K562 (cell line): ENCODE measurements around the gene HEG1. TPM values are rescaled to one million over a fixed set of nuclear protein-coding genes. Genes with fewer than 3 reads are reported as not detected.

Experiments used
- ATAC-seq: fragments of 200-7000 bp; cut with Tn5 transposase; 3 replicates; pipeline ENCODE4 v1.9.1; 2020; ENCODE audit warnings: moderate library complexity
- BruUV-seq: library from RNA; stranded (reverse); fragments of 400-500 nt; replicated peaks from 2 replicates; lab custom pipeline; 2021; lab: Mats Ljungman, UMichigan
- CTCF ChIA-PET: fragments of 300-600 bp; formaldehyde crosslinking; extraction: SDS; loops from one replicate; lab custom pipeline; 2021; ENCODE audit warnings: low intra/inter-chr PET ratio; lab: Yijun Ruan, JAX
- POLR2A ChIA-PET: fragments of 300-600, 350-650 bp; sonication (Branson Sonifier 250); formaldehyde crosslinking; extraction: SDS; loops from one replicate; lab custom pipeline; 2021; ENCODE audit warnings: antibody characterized with exemption, inconsistent platforms; lab: Yijun Ruan, JAX
- DNase-seq, 4 experiments: peaks; one replicate each; pipeline versions ENCODE4 v3.0.0 to v3.0.0-alpha.2; 2011 to 2018; ENCODE audit warnings: low spot score in 3 of 4, mixed read lengths in 3 of 4; ENCODE audit errors: extremely low read depth in 1 of 4
- FAIRE-seq: peaks from 2 replicates; lab custom pipeline; 2011; peaks lifted over from hg19 to GRCh38; lab: Jason Lieb, UNC
- H2AFZ ChIP-seq: 2 replicates; pipeline ENCODE4 v1.6.0; 2011; ENCODE audit warnings: low read depth, low read length, control low read depth, inconsistent platforms
- H3K27ac ChIP-seq: fragments of 200-600 bp; 3 replicates; pipeline ENCODE4 v1.8.0; 2011; ENCODE audit warnings: low read depth, mild to moderate bottlenecking, control low read depth, inconsistent platforms, low read length, moderate library complexity, mixed read lengths; ENCODE audit errors: extremely low read depth
- H3K27me3 ChIP-seq, 2 experiments: fragments of 300-600 bp in 1 of 2; 2 replicates in 1 of 2; 3 replicates in 1 of 2; pipeline versions ENCODE4 v1.6.0 to v1.8.0; 2011; ENCODE audit warnings: inconsistent platforms in 2 of 2, low read length in 2 of 2, mild to moderate bottlenecking in 1 of 2, mixed read lengths in 1 of 2, moderate library complexity in 1 of 2; ENCODE audit not compliant: control insufficient read depth in 2 of 2, insufficient read depth in 2 of 2
- H3K36me3 ChIP-seq: fragments of 300-600 bp; 3 replicates; pipeline ENCODE4 v1.8.0; 2011; ENCODE audit warnings: mild to moderate bottlenecking, low read length, inconsistent platforms; ENCODE audit not compliant: control insufficient read depth, insufficient read depth
- H3K4me1 ChIP-seq, 2 experiments: fragments of 200-600 bp in 1 of 2; replicated peaks in 1 of 2; 2 replicates in 1 of 2; 3 replicates in 1 of 2; pipeline versions ENCODE4 v1.5.1 to v1.8.0; 2011; ENCODE audit warnings: inconsistent platforms in 2 of 2, low read length in 2 of 2, mild to moderate bottlenecking in 1 of 2, mixed read lengths in 1 of 2, moderate library complexity in 1 of 2; ENCODE audit not compliant: control insufficient read depth in 2 of 2, insufficient read depth in 2 of 2
- H3K4me2 ChIP-seq: 2 replicates; pipeline ENCODE4 v1.6.1; 2011; ENCODE audit warnings: low read length, control low read depth, inconsistent platforms, mixed read lengths; ENCODE audit not compliant: insufficient read depth
- H3K4me3 ChIP-seq: fragments of 200-600 bp; sonication (generic), shearing (Covaris generic); 2 replicates; pipeline ENCODE4 v1.5.1; 2016; ENCODE audit warnings: control low read depth, inconsistent platforms
- H3K79me2 ChIP-seq: fragments of 200-600 bp; 3 replicates; pipeline ENCODE4 v1.8.0; 2011; ENCODE audit warnings: low read length, inconsistent platforms; ENCODE audit not compliant: control insufficient read depth, insufficient read depth
- H3K9ac ChIP-seq, 2 experiments: 2 replicates each; pipeline versions ENCODE4 v1.6.0 to v1.6.1; 2011; ENCODE audit warnings: low read depth in 2 of 2, low read length in 2 of 2, control low read depth in 1 of 2, inconsistent platforms in 1 of 2, mild to moderate bottlenecking in 1 of 2, mixed read lengths in 1 of 2; ENCODE audit not compliant: insufficient read depth in 1 of 2
- H3K9me1 ChIP-seq: one replicate; pipeline ENCODE4 v1.6.0; 2011; ENCODE audit warnings: inconsistent platforms, mild to moderate bottlenecking, low read length, moderate library complexity; ENCODE audit not compliant: control insufficient read depth, insufficient read depth
- H3K9me3 ChIP-seq: replicated peaks from 2 replicates; pipeline ENCODE4 v1.5.1; 2011; ENCODE audit warnings: low read depth, low read length, inconsistent platforms; ENCODE audit not compliant: control insufficient read depth, insufficient read depth
- H4K20me1 ChIP-seq: replicated peaks from 2 replicates; pipeline ENCODE4 v1.6.1; 2011; ENCODE audit warnings: low read length, inconsistent platforms, mixed read lengths; ENCODE audit not compliant: control insufficient read depth, insufficient read depth
- CTCF ChIP-seq, 3 experiments: IDR thresholded peaks in 2 of 3; conservative IDR thresholded peaks in 1 of 3; 2 replicates each; pipeline ENCODE4 v1.5.1; 2011 to 2012; ENCODE audit warnings: low read length in 3 of 3, mild to moderate bottlenecking in 3 of 3, control low read depth in 2 of 3, improper control_type of control experiment in 1 of 3, inconsistent platforms in 1 of 3, low read depth in 1 of 3, mixed read lengths in 1 of 3, moderate library complexity in 1 of 3; ENCODE audit not compliant: insufficient read depth in 2 of 3
- GTF2A2 ChIP-seq: IDR thresholded peaks from 2 replicates; pipeline ENCODE4 v1.6.1; 2016; ENCODE audit warnings: mild to moderate bottlenecking, missing genetic modification characterization, missing compliant biosample characterization
- MTA1 ChIP-seq: fragments of 450-650 bp; IDR thresholded peaks from 2 replicates; pipeline ENCODE4 v1.6.1; 2017; ENCODE audit warnings: borderline replicate concordance
- RAD21 ChIP-seq, 2 experiments: fragments of 250-450 bp in 1 of 2; fragments of 450-650 bp in 1 of 2; sonication (Bioruptor Pico) in 1 of 2; formaldehyde crosslinking in 1 of 2; IDR thresholded peaks in 1 of 2; conservative IDR thresholded peaks in 1 of 2; 2 replicates each; pipeline versions ENCODE4 v1.4.0 to v1.8.0; 2020 to 2022; ENCODE audit warnings: mild to moderate bottlenecking in 2 of 2, moderate library complexity in 1 of 2
- ZNF395 ChIP-seq: fragments of 200-800 bp; sonication (Bioruptor generic); IDR thresholded peaks from 2 replicates; pipeline ENCODE4 v1.6.1; 2017; ENCODE audit warnings: missing genetic modification characterization, missing compliant biosample characterization
- WGBS: fragments of 100-300 bp; shearing (Covaris generic); methylation state at CpG from one replicate; pipeline ENCODE4 v1.1.6; 2016; ENCODE audit warnings: low coverage, mixed read lengths; ENCODE audit not compliant: insufficient coverage; ENCODE audit errors: missing lambda C conversion rate; 5-methylcytosine and 5-hydroxymethylcytosine counted together
- in situ Hi-C: fragments of 300-500 bp; cut with MboI; formaldehyde crosslinking; loops from 4 replicates; pipeline ENCODE4 v1.15.0; 2018; ENCODE audit warnings: inconsistent platforms, mixed read lengths
- intact Hi-C: fragments of 100-400 bp; cut with micrococcal nuclease; formaldehyde crosslinking; loops from 2 replicates; pipeline ENCODE4 v1.14.2; 2022
- polyA plus RNA-seq, 8 experiments: library from polyadenylated mRNA; depleted of rRNA in 4 of 8; stranded (reverse) in 5 of 8; unstranded in 3 of 8; fragments of >200 nt; fragmentation: Nextera tagmentation in 2 of 8; fragmentation: Illumina TruSeq in 1 of 8; extraction: Ambion mirVana in 2 of 8; extraction: Trizol in 1 of 8; gene quantifications; 2 replicates each; pipeline versions ENCODE4 v1.2.1 to v1.2.3, GENCODE V29; 2011 to 2014; ENCODE audit warnings: inconsistent platforms in 1 of 8, missing spikeins in 1 of 8
- total RNA-seq, 7 experiments: library from RNA; depleted of rRNA in 6 of 7; stranded (reverse); fragments of >200 nt in 6 of 7; fragmentation: Illumina TruSeq in 2 of 7; extraction: Trizol in 2 of 7; gene quantifications; 2 replicates each; pipeline versions ENCODE4 v1.2.1 to v1.2.3, GENCODE V29; 2011 to 2021; ENCODE audit warnings: low replicate concordance in 1 of 7

HEG1 gene
- total and polyA plus RNA-seq, 9 of the 15 experiments (the other 6 are each of a cell fraction or from before 2014, with no cell fraction given), result 0.24 TPM; not detected in 8

GRCh38 chr3:124986192-124987143 lies 69.3 kb downstream of the HEG1 start:
- in situ Hi-C loops, result no loop called here
- TF ChIP-seq CTCF (IDR thresholded peaks at IDR 0.05 in 2 of 3, conservative IDR thresholded peaks at IDR 0.05 in 1 of 3; ENCODE audit: insufficient read depth in 2 of 3, low read depth in 1 of 3, low read length in 3 of 3) (peak; percentile 35 to 50 (median 44); a peak in 5 of 6 replicates), MTA1 (no peak), RAD21 (CRISPR knock-in tag; conservative IDR thresholded peaks at IDR 0.05 in 1 of 2, IDR thresholded peaks at IDR 0.05 in 1 of 2) (peak in 1 of 2 experiments; percentile 39; a peak in 1 of 4 replicates), GTF2A2 (tag) (no peak), ZNF395 (CRISPR knock-in tag) (no peak)
- H3K9me1 ChIP-seq, result no peaks in the 10 kb centered on the region
- H3K27ac ChIP-seq, result no peak overlapping the region
- WGBS, result 2% methylated on average over 6 of the region's 7 CpGs
- no peaks in the 10 kb centered on the region for H3K79me2 ChIP-seq
- H3K36me3 ChIP-seq, result no peaks in the 10 kb centered on the region
- ChIA-PET CTCF (no interaction called here), POLR2A (interaction anchor here (0.7 kb wide), 1 partner anchor 35 kb away, joined by 4 read pairs; no protein-coding TSS in a partner anchor)
- BruUV-seq, result no TSS peak
- H3K9ac ChIP-seq, result no peak overlapping the region
- ATAC-seq, result peak; percentile 69; the same call in 2 of the 3 replicates
- no peaks in the 10 kb centered on the region for H3K9me3 ChIP-seq
- no peaks in the 10 kb centered on the region for H3K4me1 ChIP-seq
- no peak overlapping the region for H3K4me3 ChIP-seq
- H2AFZ ChIP-seq, result no peak overlapping the region
- DNase-seq, result peak in 3 of 4 experiments; percentile 11 to 23 (median 17)
- intact Hi-C loops, result loop anchor here (5.0 to 10.0 kb wide), 2 partner anchors 59 to 222 kb away; no protein-coding TSS in a partner anchor
- no peak for FAIRE-seq
- H4K20me1 ChIP-seq, result no peaks in the 10 kb centered on the region
- no peak overlapping the region for H3K4me2 ChIP-seq
- peaks cover 4 to 12% of the 10 kb centered on the region in 2 experiments; a peak in 3 of 5 replicates for H3K27me3 ChIP-seq
